Endothelial cell of umbilical vein (primary cell): ENCODE results near the gene CLDN7. TPM values are rescaled to one million over a fixed set of nuclear protein-coding genes. Genes with fewer than 3 reads are reported as not detected.

Experiments used
- BruUV-seq: library from RNA; stranded (reverse); fragments of 400-500 nt; replicated peaks from 2 replicates; lab custom pipeline; 2021; lab: Mats Ljungman, UMichigan
- CTCF ChIA-PET: fragments of 300-600, 350-600 bp; sonication (Branson Sonifier 250); formaldehyde crosslinking; loops from one replicate; lab custom pipeline; 2021; ENCODE audit warnings: antibody characterized with exemption, inconsistent platforms; lab: Charles Lee
- POLR2A ChIA-PET: fragments of 300-600, 350-600 bp; sonication (Branson Sonifier 250); formaldehyde crosslinking; loops from one replicate; lab custom pipeline; 2021; ENCODE audit warnings: antibody characterized with exemption, inconsistent platforms; lab: Charles Lee
- DNase-seq: peaks from one replicate; pipeline ENCODE4 v3.0.0-alpha.2; 2011; ENCODE audit warnings: low read depth, low spot score
- FAIRE-seq: peaks from 2 replicates; lab custom pipeline; 2011; peaks lifted over from hg19 to GRCh38; lab: Jason Lieb, UNC
- H2AFZ ChIP-seq: 2 replicates; pipeline ENCODE4 v1.6.0; 2012; ENCODE audit warnings: low read depth, low read length, control low read depth, inconsistent platforms
- H3K27ac ChIP-seq: 2 replicates; pipeline ENCODE4 v1.5.1; 2011; ENCODE audit warnings: low read depth, mild to moderate bottlenecking, control low read depth, low read length, moderate library complexity; ENCODE audit not compliant: insufficient read depth
- H3K27me3 ChIP-seq, 2 experiments: 2 replicates each; pipeline versions ENCODE4 v1.6.0 to v1.6.1; 2011; ENCODE audit warnings: low read length in 2 of 2, mixed read lengths in 1 of 2; ENCODE audit not compliant: control insufficient read depth in 2 of 2, insufficient read depth in 2 of 2
- H3K36me3 ChIP-seq, 2 experiments: 2 replicates in 1 of 2; 3 replicates in 1 of 2; pipeline ENCODE4 v1.5.1; 2011; ENCODE audit warnings: low read length in 2 of 2, mild to moderate bottlenecking in 1 of 2, moderate library complexity in 1 of 2; ENCODE audit not compliant: control insufficient read depth in 2 of 2, insufficient read depth in 2 of 2; ENCODE audit errors: extremely low read depth in 1 of 2
- H3K4me1 ChIP-seq: 3 replicates; pipeline ENCODE4 v1.5.1; 2011; ENCODE audit warnings: mild to moderate bottlenecking, low read length; ENCODE audit not compliant: control insufficient read depth, insufficient read depth; ENCODE audit errors: extremely low read depth
- H3K4me2 ChIP-seq: 2 replicates; pipeline ENCODE4 v1.6.1; 2011; ENCODE audit warnings: low read length, control low read depth, mixed read lengths; ENCODE audit not compliant: insufficient read depth
- H3K4me3 ChIP-seq, 3 experiments: fragments of 200-600 bp in 1 of 3; sonication (generic), shearing (Covaris generic) in 1 of 3; replicated peaks in 1 of 3; 2 replicates each; pipeline ENCODE4 v1.5.1; 2011 to 2016; ENCODE audit warnings: control low read depth in 3 of 3, low read length in 3 of 3, mild to moderate bottlenecking in 2 of 3, inconsistent platforms in 1 of 3, low read depth in 1 of 3, moderate library complexity in 1 of 3; ENCODE audit not compliant: insufficient read depth in 1 of 3
- H3K79me2 ChIP-seq: 2 replicates; pipeline ENCODE4 v1.6.0; 2012; ENCODE audit warnings: low read length, inconsistent platforms; ENCODE audit not compliant: control insufficient read depth, insufficient read depth
- H3K9ac ChIP-seq: replicated peaks from 2 replicates; pipeline ENCODE3; 2011; ENCODE audit warnings: low read length, control low read depth; ENCODE audit not compliant: insufficient read depth; ENCODE audit errors: extremely low read depth
- H3K9me1 ChIP-seq: replicated peaks from 3 replicates; pipeline ENCODE4 v1.6.0; 2011; ENCODE audit warnings: mild to moderate bottlenecking, low read length; ENCODE audit not compliant: control insufficient read depth, insufficient read depth; ENCODE audit errors: extremely low read depth
- H3K9me3 ChIP-seq: replicated peaks from 2 replicates; pipeline ENCODE4 v1.5.1; 2012; ENCODE audit warnings: low read length, inconsistent platforms; ENCODE audit not compliant: control insufficient read depth, insufficient read depth
- H4K20me1 ChIP-seq: replicated peaks from 2 replicates; pipeline ENCODE3; 2011; ENCODE audit warnings: mild to moderate bottlenecking, low read length; ENCODE audit not compliant: control insufficient read depth, insufficient read depth; ENCODE audit errors: extremely low read depth
- EZH2 ChIP-seq: IDR thresholded peaks from 2 replicates; pipeline ENCODE4 v1.6.1; 2012; ENCODE audit warnings: borderline replicate concordance, low read depth, mild to moderate bottlenecking, moderate library complexity, low read length, inconsistent platforms; ENCODE audit not compliant: severe bottlenecking
- FOS ChIP-seq: IDR thresholded peaks from 2 replicates; pipeline ENCODE4 v1.6.1; 2011; ENCODE audit warnings: mild to moderate bottlenecking, low read length, moderate library complexity, borderline replicate concordance; ENCODE audit not compliant: insufficient read depth
- GATA2 ChIP-seq: IDR thresholded peaks from 2 replicates; pipeline ENCODE4 v1.7.0; 2011; ENCODE audit warnings: low read depth, mild to moderate bottlenecking, moderate library complexity, mixed read lengths, low read length; ENCODE audit not compliant: insufficient read length, insufficient read depth
- JUN ChIP-seq: IDR thresholded peaks from 2 replicates; pipeline ENCODE4 v1.6.1; 2011; ENCODE audit warnings: borderline replicate concordance, low read depth; ENCODE audit not compliant: insufficient read length, insufficient read depth
- MYC ChIP-seq: IDR thresholded peaks from one replicate; pipeline ENCODE4 v1.6.1; 2011; ENCODE audit warnings: mild to moderate bottlenecking, low read depth, low read length
- POLR2A ChIP-seq: IDR thresholded peaks from 2 replicates; pipeline ENCODE4 v1.6.1; 2012; ENCODE audit warnings: low read depth, mild to moderate bottlenecking, control low read depth, low read length
- POLR2AphosphoS5 ChIP-seq: IDR thresholded peaks from 2 replicates; pipeline ENCODE4 v1.6.1; 2012; ENCODE audit warnings: low read depth, mild to moderate bottlenecking, control low read depth, low read length, moderate library complexity; ENCODE audit not compliant: insufficient read depth
- dilution Hi-C: fragments of 300-500 bp; cut with MboI; formaldehyde crosslinking; loops from one replicate; pipeline ENCODE4 v1.15.0; 2019; ENCODE audit warnings: low sequenced_read_pairs; ENCODE audit not compliant: extremely low pct_ligation_motif_present
- intact Hi-C: fragments of 100-400 bp; cut with micrococcal nuclease; formaldehyde crosslinking; loops from one replicate; pipeline ENCODE4 v1.10.0; 2022
- polyA plus RNA-seq, 4 experiments: library from polyadenylated mRNA; depleted of rRNA in 3 of 4; stranded (reverse) in 3 of 4; unstranded in 1 of 4; fragments of >200 nt; gene quantifications; 2 replicates each; pipeline versions ENCODE4 v1.2.1 to v1.2.3, GENCODE V29; 2011 to 2012; ENCODE audit warnings: missing spikeins in 1 of 4
- total RNA-seq: library from RNA; stranded (reverse); gene quantifications from 2 replicates; pipeline ENCODE4 v1.2.3, GENCODE V29; 2021
- TF ChIP-seq, protein P1 (sequence below): IDR thresholded peaks from 2 replicates; pipeline ENCODE4 v1.6.1; 2011; ENCODE audit not compliant: insufficient read depth, insufficient read length
- TF ChIP-seq, protein P2 (sequence below), 2 donors: IDR thresholded peaks; 1 replicate in 1 of 2; 2 replicates in 1 of 2; pipeline ENCODE4 v1.5.1; 2011; ENCODE audit warnings: low read length in 2 of 2, mild to moderate bottlenecking in 2 of 2, moderate library complexity in 2 of 2, control low read depth in 1 of 2, inconsistent platforms in 1 of 2, low read depth in 1 of 2; ENCODE audit not compliant: insufficient read depth in 1 of 2; ENCODE audit errors: extremely low read depth in 1 of 2

Gene CLDN7
- total and polyA plus RNA-seq, 2 donors (not counting 3 experiments of a cell fraction or from before 2014, with no cell fraction given): 25.4 to 25.7 TPM

DNA sequence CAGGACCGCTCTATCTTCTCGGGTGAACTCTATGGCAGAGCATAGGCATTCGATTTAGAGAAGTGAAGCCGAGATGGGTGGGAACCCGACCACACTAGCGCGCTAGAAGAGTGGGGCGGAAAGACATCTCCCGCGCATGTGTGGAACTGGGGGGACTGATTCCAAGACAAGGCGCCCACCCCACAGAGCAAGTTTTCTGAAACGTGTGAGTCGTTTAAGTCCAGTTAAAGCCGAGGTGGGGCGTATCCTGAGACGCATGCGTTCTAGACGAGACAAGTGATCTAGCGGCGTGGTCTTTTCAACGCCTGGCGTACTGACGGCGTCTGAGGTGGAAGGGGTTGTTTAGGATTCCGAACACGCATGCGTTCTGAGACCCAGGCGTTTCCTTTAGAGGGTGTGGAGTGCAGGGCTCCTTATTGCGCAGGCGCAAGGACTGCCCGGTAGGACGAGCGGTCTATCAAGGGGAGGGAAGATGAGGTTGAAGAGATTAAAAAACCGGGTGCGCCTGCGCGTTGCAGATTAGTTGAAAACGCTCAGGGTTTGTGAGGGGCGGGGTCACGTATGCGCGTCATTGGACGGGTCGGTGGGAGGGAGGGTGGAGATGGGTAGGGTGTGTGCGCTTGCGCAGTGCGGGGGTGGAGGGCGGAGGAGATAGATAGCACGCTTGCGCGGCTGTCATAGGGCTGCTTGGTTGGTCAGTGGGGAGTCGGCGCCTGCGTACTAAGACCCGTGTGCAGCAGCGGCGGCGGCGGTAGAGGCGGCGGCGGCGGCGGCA, 44.8 kb upstream of the CLDN7 start, which contains the start of gene EIF5A:
Gene EIF5A (plus strand): TSS at position 718 of the 775 bp plus-strand sequence. CDS start 2,008 bp downstream, outside the sequence.
- Histone ChIP-seq H2AFZ (peak within 1 kb of the TSS; percentile 53), H3K4me2 (peak within 1 kb of the TSS; percentile 80), H3K9me1 (no peaks in the 10 kb centered on the region), H3K4me3 (peak within 1 kb of the TSS; percentile 71 to 93 (median 87)), H3K9ac (peak within 1 kb of the TSS; percentile 97), H3K79me2 (peaks cover 43% of the 10 kb centered on the region), H3K36me3 (peaks cover 22% of the 10 kb centered on the region in 2 experiments), H3K4me1 (peaks cover 12% of the 10 kb centered on the region), H3K27ac (peak within 1 kb of the TSS; percentile 83), H3K27me3 (no peaks in the 10 kb centered on the region), H4K20me1 (peaks cover 4% of the 10 kb centered on the region), H3K9me3 (no peaks in the 10 kb centered on the region)
- TSS peak; percentile 47 for BruUV-seq
- dilution Hi-C loops: no loop called here
- FAIRE-seq (peak; percentile 99), DNase-seq (peak; percentile 100)
- TF ChIP-seq POLR2AphosphoS5 (peak; percentile 79), GATA2 (no peak), POLR2A (peak; percentile 83)
- TF ChIP-seq, protein P1, sequence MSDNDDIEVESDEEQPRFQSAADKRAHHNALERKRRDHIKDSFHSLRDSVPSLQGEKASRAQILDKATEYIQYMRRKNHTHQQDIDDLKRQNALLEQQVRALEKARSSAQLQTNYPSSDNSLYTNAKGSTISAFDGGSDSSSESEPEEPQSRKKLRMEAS: peak; percentile 32
- intact Hi-C loops: loop anchor here (2.0 kb wide), 1 partner anchor 92 kb away; no protein-coding TSS in a partner anchor
- CTCF ChIA-PET: no interaction called here
- POLR2A ChIA-PET: no interaction called here

DNA sequence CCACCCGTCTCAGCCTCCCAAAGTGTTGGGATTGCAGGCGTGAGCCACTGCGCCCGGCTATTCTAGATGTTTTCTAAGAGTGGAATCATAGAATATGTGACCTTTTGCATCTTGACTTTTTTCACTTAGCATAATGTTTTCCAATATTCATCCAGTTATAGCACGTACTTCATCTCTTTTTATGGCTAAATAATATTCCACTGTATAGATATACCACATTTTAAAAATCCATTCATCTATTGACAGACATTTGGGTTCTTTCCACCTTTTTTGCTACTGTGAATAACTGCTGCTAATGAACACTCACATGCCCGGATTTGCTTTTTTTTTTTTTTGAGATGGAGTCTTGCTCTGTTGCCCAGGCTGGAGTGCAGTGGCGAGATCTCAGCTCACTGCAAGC, 41.9 kb upstream of the CLDN7 start:
- FAIRE-seq: no peak
- no peak for TF ChIP-seq MYC
- TF ChIP-seq, protein P2, sequence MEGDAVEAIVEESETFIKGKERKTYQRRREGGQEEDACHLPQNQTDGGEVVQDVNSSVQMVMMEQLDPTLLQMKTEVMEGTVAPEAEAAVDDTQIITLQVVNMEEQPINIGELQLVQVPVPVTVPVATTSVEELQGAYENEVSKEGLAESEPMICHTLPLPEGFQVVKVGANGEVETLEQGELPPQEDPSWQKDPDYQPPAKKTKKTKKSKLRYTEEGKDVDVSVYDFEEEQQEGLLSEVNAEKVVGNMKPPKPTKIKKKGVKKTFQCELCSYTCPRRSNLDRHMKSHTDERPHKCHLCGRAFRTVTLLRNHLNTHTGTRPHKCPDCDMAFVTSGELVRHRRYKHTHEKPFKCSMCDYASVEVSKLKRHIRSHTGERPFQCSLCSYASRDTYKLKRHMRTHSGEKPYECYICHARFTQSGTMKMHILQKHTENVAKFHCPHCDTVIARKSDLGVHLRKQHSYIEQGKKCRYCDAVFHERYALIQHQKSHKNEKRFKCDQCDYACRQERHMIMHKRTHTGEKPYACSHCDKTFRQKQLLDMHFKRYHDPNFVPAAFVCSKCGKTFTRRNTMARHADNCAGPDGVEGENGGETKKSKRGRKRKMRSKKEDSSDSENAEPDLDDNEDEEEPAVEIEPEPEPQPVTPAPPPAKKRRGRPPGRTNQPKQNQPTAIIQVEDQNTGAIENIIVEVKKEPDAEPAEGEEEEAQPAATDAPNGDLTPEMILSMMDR (IDR thresholded peaks at IDR 0.05; ENCODE audit: extremely low read depth in 1 of 2, insufficient read depth in 1 of 2, low read depth in 1 of 2, low read length in 2 of 2): no peak
- TF ChIP-seq POLR2AphosphoS5: no peak
- no peak for TF ChIP-seq JUN
- TF ChIP-seq EZH2: no peak
- TF ChIP-seq POLR2A: no peak
- no peak for TF ChIP-seq FOS
- no peak for TF ChIP-seq GATA2
- TF ChIP-seq, protein P1: no peak

More for the DNA sequence above, 41.9 kb upstream of the CLDN7 start:
- BruUV-seq: no TSS peak
- Histone ChIP-seq H3K27me3 (no peaks in the 10 kb centered on the region), H2AFZ (no peak overlapping the region), H3K27ac (no peak overlapping the region), H4K20me1 (no peaks in the 10 kb centered on the region), H3K36me3 (no peaks in the 10 kb centered on the region), H3K9ac (no peak overlapping the region), H3K79me2 (peaks cover 17% of the 10 kb centered on the region), H3K4me2 (no peak overlapping the region), H3K9me3 (no peaks in the 10 kb centered on the region), H3K9me1 (no peaks in the 10 kb centered on the region), H3K4me1 (peaks cover 1% of the 10 kb centered on the region), H3K4me3 (no peak overlapping the region)
- no peak for DNase-seq
- dilution Hi-C loops (no loop called here), intact Hi-C loops (no loop called here)
- ChIA-PET POLR2A (interaction anchor here (0.6 kb wide), 1 partner anchor 176 kb away, joined by 4 read pairs; no protein-coding TSS in a partner anchor), CTCF (no interaction called here)
